GM12865 (cell line): ENCODE results near the gene EIF2S1.
"Not testable (repeated sequence)": the region's sequence is repeated elsewhere in the genome, so short reads cannot be mapped to it uniquely, and the experiment has no call there.

ENCODE experiments used
- DNase-seq: peaks from one replicate; pipeline ENCODE4 v3.0.0; 2010; ENCODE audit warnings: low read depth
- H3K4me3 ChIP-seq: 2 replicates; pipeline ENCODE4 v1.5.1; 2011; ENCODE audit warnings: mild to moderate bottlenecking, low read depth, low read length, control low read depth
- TF ChIP-seq, protein P1 (sequence below): IDR thresholded peaks from 2 replicates; pipeline ENCODE4 v1.5.1; 2011; ENCODE audit warnings: low read length, control low read depth, low read depth, inconsistent platforms; ENCODE audit not compliant: insufficient read depth; ENCODE audit errors: missing control alignments

Gene EIF2S1

DNA sequence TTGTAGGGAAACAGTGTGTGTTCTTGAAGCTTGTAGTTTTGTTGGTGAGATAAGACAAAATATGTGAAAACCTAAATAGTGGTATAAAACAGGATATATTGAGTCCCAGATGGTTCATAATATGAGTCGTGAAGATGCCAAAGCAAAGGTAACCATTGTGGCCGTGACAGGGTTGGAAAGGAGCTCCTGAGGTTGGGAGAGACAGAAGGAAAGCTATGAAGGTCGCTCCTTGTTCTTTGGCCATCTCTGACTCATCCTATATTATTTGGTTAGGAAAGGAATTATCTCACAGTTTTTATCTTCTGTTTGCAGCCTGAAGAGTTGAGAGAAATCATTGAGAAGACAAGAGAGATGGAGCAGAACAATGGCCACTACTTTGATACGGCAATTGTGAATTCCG lies 27.7 kb upstream of the EIF2S1 start:
- no peak overlapping the region for H3K4me3 ChIP-seq
- DNase-seq: no peak
- TF ChIP-seq, protein P1, sequence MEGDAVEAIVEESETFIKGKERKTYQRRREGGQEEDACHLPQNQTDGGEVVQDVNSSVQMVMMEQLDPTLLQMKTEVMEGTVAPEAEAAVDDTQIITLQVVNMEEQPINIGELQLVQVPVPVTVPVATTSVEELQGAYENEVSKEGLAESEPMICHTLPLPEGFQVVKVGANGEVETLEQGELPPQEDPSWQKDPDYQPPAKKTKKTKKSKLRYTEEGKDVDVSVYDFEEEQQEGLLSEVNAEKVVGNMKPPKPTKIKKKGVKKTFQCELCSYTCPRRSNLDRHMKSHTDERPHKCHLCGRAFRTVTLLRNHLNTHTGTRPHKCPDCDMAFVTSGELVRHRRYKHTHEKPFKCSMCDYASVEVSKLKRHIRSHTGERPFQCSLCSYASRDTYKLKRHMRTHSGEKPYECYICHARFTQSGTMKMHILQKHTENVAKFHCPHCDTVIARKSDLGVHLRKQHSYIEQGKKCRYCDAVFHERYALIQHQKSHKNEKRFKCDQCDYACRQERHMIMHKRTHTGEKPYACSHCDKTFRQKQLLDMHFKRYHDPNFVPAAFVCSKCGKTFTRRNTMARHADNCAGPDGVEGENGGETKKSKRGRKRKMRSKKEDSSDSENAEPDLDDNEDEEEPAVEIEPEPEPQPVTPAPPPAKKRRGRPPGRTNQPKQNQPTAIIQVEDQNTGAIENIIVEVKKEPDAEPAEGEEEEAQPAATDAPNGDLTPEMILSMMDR: no peak

GRCh38 chr14:67335781-67336180 lies 24.3 kb upstream of the EIF2S1 start:
- DNase-seq: peak; percentile 42
- no peak overlapping the region for H3K4me3 ChIP-seq
- TF ChIP-seq, protein P1: peak; percentile 38

GRCh38 chr14:67341231-67341630 lies 18.9 kb upstream of the EIF2S1 start:
- H3K4me3 ChIP-seq, DNase-seq: not testable (repeated sequence)

GRCh38 chr14:67343601-67344230 lies 16.4 kb upstream of the EIF2S1 start:
- TF ChIP-seq, protein P1: no peak

DNA sequence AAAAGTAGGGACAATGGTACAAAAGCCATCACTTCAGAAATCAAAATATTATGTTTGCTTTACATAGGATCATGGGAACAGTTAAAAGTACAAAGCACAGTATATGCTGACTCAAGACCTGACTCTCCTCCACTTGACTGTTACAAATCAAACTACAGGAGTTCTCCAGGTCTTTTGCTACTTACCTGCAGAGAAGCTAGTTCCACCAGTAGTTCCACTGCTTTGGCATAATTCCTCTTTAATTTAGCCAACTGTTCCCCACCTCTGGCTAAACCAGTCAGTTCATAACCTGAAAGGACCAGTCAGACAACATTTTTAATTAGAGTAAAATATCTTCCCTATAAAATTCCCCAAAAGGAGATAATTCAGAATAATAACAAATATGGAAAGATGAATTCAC lies 14.5 kb upstream of the EIF2S1 start:
- H3K4me3 ChIP-seq: no peak overlapping the region
- TF ChIP-seq, protein P1: no peak
- DNase-seq: no peak

More at GRCh38 chr14:67343601-67344230, 16.4 kb upstream of the EIF2S1 start:
- H3K4me3 ChIP-seq: no peak overlapping the region
- DNase-seq: no peak

- DNase-seq: no peak
- no peak overlapping the region for H3K4me3 ChIP-seq
- TF ChIP-seq, protein P1: no peak
These were observed 8.1 kb upstream of the EIF2S1 start for GRCh38 chr14:67352055-67352454.

- TF ChIP-seq, protein P1: no peak
- peak; percentile 35 for DNase-seq
- peak overlapping the region; percentile 4; the same call in 1 of the 2 replicates for H3K4me3 ChIP-seq
These were observed 2.8 kb upstream of the EIF2S1 start for GRCh38 chr14:67357186-67357968.
